Motor neuron (in vitro differentiated cells): Measurements from ENCODE around the gene NAXE. TPM values are rescaled to one million over a fixed set of nuclear protein-coding genes. Genes with fewer than 3 reads are reported as not detected.
A peak's percentile ranks its signal among the peaks of the same experiment; 100 is the strongest.
"Not testable (repeated sequence)": the region's sequence is repeated elsewhere in the genome, so short reads cannot be mapped to it uniquely, and the experiment has no call there.

Source experiments
- ATAC-seq, 8 experiments: fragments of 200-7000 bp; cut with Tn5 transposase; replicated peaks in 6 of 8; 2 replicates each; pipeline ENCODE4 v1.8.0; 2021; ENCODE audit warnings: mild to moderate bottlenecking in 8 of 8, moderate library complexity in 8 of 8
- H3K27ac ChIP-seq, 2 donors: fragments of 250-450 bp; sonication (Bioruptor Pico); 2 replicates each; pipeline ENCODE4 v1.9.0; 2021; ENCODE audit warnings: antibody characterized with exemption in 2 of 2, mild to moderate bottlenecking in 2 of 2, moderate library complexity in 1 of 2
- H3K4me1 ChIP-seq, 2 donors: fragments of 250-450 bp; sonication (Bioruptor Pico); replicated peaks in 1 of 2; 2 replicates each; pipeline ENCODE4 v1.6.1; 2021; ENCODE audit warnings: antibody characterized with exemption in 2 of 2, mild to moderate bottlenecking in 2 of 2, moderate library complexity in 1 of 2
- H3K4me3 ChIP-seq, 5 donors: fragments of 250-450 bp; sonication (Bioruptor Pico); 2 replicates each; pipeline ENCODE4 v1.9.0; 2021; ENCODE audit warnings: antibody characterized with exemption in 5 of 5, mild to moderate bottlenecking in 5 of 5, moderate library complexity in 4 of 5
- WGBS, 10 experiments: fragments of 450-650 bp; shearing (Covaris generic); methylation state at CpG; one replicate each; pipeline ENCODE4 v1.0.0; 2022; 5-methylcytosine and 5-hydroxymethylcytosine counted together
- in situ Hi-C, 9 experiments: fragments of 400-800 bp; cut with MboI; loops; one replicate each; pipeline ENCODE4 v1.15.0; 2021; ENCODE audit warnings: low sequenced_read_pairs in 9 of 9, low pct_unique_long_range_greater_than_20kb in 2 of 9; ENCODE audit not compliant: unreplicated experiment in 9 of 9
- total RNA-seq, 8 experiments: library from RNA; unstranded; fragments of 300-600 nt; gene quantifications; 2 replicates each; pipeline versions ENCODE4 v1.2.3 to v1.2.4, GENCODE V29; 2022

NAXE gene
- total RNA-seq, 8 experiments from 2014 or later, result 50.1 to 168 (median 66.6) TPM

DNA sequence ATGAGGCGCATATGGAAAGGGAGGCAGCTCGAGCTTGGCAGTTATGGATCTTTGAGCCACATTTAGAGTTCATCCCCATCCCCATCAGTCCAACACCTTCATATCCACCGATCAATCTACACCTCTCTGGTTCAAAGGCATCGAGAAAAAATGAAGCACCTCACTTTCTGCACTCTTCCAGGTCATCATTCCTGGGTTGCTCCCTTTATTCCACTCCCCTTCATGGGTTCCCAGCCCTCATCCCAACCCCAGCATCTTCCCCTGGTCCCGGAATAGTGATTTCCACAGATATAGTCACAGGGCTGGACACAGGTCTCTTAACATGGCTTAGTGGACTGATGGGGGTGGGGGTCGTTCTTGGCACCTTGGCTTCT lies 28.0 kb downstream of the NAXE start:
- Histone ChIP-seq H3K27ac (no peak overlapping the region), H3K4me3 (no peak overlapping the region), H3K4me1 (peaks cover 11 to 23% of the 10 kb centered on the region in 2 donors)
- ATAC-seq, result no peak
- 0 to 30% (median 17%) methylated on average over 1 to 3 of the region's 6 CpGs; no CpG with 5 or more reads in 3 of the 10 experiments for WGBS, 10 experiments
- in situ Hi-C loops, result loop anchor here in 3 of 9 experiments (25.0 kb wide), 2 partner anchors 182 to 232 kb away; no protein-coding TSS in a partner anchor

DNA sequence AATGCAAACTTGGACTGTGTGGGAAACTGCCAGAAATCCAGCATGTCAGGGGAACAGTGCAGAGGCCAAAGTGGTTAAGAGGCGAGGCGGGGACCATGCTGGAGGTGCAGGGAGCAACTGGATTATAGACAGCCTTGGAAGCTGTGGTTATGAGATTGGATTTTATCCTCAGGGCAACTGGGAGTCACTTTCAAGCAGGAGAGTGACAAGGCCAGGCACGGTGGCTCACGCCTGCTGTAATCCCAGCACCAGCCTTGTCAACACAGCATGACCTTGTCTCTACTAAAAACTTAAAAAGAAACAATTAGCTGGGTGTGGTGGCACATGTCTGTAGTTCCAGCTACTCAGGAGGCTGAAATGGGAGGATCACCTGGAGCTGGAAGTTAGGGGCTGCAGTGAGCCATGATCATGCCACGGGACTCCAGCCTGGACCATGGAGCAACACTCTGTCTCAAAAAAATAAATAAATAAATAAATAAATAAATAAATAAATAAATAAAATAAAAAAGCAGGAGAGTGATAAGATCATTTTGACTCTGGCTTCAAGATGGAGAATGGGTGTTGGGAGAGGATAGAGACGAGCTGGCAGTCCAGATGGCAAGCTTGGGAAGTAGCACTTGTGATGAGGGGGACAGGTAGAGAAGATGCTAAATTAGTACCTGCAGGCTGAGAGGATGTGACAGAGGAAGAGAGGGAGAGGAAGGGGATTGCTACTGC lies 31.2 kb downstream of the NAXE start:
- in situ Hi-C loops, result loop anchor here in 3 of 9 experiments (25.0 kb wide), 2 partner anchors 185 to 235 kb away; no protein-coding TSS in a partner anchor
- Histone ChIP-seq H3K4me3 (no peak overlapping the region), H3K4me1 (peaks cover 0 to 18% of the 10 kb centered on the region in 2 donors), H3K27ac (no peak overlapping the region)
- 34 to 83% (median 69%) methylated on average over 1 to 6 of the region's 6 CpGs; no CpG with 5 or more reads in 1 of the 10 experiments for WGBS, 10 experiments
- ATAC-seq, result no peak

DNA sequence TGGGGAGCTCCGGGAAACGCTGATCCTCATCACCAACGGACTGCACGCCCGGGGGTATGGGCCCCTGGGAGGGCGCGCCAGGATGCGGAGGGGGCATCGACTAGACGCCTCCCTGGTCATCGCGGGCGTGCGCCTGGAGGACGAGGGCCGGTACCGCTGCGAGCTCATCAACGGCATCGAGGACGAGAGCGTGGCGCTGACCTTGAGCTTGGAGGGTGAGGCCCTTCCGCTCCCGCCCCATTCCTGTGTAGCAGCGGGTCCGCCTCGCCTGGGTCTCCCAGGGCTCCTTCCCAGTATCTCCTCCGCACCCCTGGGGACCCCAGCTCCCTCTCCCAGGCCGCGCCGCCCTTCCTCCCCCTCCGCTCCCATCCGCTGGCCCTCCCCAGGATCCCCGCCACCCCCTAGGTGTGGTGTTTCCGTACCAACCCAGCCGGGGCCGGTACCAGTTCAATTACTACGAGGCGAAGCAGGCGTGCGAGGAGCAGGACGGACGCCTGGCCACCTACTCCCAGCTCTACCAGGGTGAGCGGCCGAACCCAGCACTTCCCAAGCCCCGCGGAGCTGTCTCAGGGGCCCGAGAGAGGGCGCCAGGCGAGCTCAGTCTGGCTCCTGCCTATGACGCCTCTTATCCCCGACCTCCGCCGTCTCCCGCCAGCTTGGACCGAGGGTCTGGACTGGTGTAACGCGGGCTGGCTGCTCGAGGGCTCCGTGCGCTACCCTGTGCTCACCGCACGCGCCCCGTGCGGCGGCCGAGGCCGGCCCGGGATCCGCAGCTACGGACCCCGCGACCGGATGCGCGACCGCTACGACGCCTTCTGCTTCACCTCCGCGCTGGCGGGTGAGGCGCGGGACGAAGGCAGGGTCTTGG lies 32.6 kb downstream of the NAXE start:
- H3K27ac ChIP-seq, result no peak overlapping the region
- in situ Hi-C loops, result loop anchor here in 3 of 9 experiments (25.0 kb wide), 2 partner anchors 187 to 237 kb away; no protein-coding TSS in a partner anchor
- ATAC-seq, result peak; percentile 68 to 89 (median 86)
- peaks cover 0 to 18% of the 10 kb centered on the region in 2 donors for H3K4me1 ChIP-seq
- WGBS, 10 experiments, result 0 to 7% (median 2%) methylated on average over 1 to 29 of the region's 87 CpGs; no CpG with 5 or more reads in 6 of the 10 experiments
- peak overlapping the region; percentile 23 to 42 (median 31) for H3K4me3 ChIP-seq

DNA sequence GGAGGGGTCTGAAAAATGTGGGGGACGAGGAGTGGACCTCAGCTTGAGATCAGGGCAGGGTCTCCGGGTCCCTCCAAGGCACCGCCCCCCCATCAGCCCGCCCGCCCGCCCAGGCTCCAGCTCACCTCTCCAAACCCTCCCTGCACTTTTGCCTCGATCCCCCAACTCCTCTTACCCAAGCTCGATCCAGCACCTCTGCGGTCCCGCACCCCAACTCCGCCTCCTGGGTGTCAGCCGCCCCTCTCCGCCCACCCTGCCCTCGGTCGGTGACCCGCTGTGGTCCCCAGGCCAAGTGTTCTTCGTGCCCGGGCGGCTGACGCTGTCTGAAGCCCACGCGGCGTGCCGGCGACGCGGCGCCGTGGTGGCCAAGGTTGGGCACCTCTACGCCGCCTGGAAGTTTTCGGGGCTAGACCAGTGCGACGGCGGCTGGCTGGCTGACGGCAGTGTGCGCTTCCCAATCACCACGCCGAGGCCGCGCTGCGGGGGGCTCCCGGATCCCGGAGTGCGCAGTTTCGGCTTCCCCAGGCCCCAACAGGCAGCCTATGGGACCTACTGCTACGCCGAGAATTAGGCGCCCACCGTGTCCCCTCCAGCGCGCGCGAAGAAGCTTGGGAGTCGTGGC lies 33.3 kb downstream of the NAXE start:
- 0 to 24% (median 2%) methylated on average over 4 to 33 of the region's 55 CpGs; no CpG with 5 or more reads in 5 of the 10 experiments for WGBS, 10 experiments
- Histone ChIP-seq H3K4me1 (peaks cover 0 to 14% of the 10 kb centered on the region in 2 donors), H3K27ac (no peak overlapping the region), H3K4me3 (peak overlapping the region; percentile 23 to 42 (median 31))
- in situ Hi-C loops, result loop anchor here in 3 of 9 experiments (25.0 kb wide), 2 partner anchors 188 to 238 kb away; no protein-coding TSS in a partner anchor
- peak in 6 of 8 experiments; percentile 1 to 20 (median 14) for ATAC-seq

DNA sequence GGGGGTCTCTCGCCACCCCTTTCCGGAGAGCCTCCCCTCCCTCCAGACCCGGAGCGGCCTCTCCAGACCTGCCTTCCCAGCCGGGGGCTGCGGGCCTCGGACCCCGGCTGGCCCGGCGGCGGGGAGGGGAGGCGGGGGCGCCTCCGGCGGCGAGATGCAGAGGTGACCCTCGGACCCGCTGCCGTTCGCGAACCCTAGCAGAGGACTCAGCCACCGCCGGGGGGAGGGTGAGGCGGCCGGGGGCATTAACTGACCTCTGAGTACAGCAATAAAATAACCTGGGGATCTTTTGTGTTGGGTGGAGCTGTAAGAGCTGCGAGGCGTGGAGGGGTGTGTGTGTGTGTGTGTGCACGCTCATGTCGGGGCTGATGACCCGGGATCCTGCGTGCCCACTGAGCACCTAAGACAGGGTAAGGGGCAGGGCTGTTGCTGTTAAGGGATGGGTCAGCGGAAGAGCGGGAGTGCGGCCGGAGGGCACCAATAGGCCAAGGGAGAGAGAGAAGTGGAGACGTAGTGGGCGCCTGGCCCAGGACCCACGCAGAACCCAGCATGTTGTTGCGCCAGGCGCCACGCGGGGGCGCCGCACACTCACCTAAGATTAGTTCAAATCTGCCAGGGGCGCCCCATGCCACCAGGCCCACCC lies 34.0 kb downstream of the NAXE start:
- Histone ChIP-seq H3K4me1 (peaks cover 0 to 14% of the 10 kb centered on the region in 2 donors), H3K4me3 (peak overlapping the region; percentile 9 to 42 (median 31)), H3K27ac (no peak overlapping the region)
- WGBS, 10 experiments, result 0 to 8% (median 1%) methylated on average over 1 to 14 of the region's 45 CpGs; no CpG with 5 or more reads in 4 of the 10 experiments
- in situ Hi-C loops, result no loop called here
- ATAC-seq, result peak; percentile 17 to 63 (median 58)

DNA sequence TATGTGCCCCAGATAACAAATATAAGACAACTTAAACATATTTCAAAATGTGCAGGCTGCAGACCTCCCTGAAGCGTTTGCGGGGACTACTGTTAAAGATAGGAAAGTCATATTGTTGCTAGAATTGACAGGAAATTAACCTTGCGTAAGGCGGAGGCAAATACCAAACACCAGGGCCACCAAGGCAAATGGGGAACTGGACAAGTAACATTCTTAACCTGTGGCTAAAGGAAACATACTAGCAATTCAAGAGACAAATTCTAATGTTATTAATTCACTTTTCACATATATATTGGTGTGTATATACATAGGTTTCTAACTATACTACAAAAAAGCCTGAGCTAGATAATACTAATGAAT lies 34.5 kb downstream of the NAXE start:
- H3K4me1 ChIP-seq, result peaks cover 0 to 14% of the 10 kb centered on the region in 2 donors
- ATAC-seq, result no peak
- no peak overlapping the region for H3K27ac ChIP-seq
- 0 to 100% (median 50%) methylated on average over 2 to 4 of the region's 4 CpGs; no CpG with 5 or more reads in 1 of the 10 experiments for WGBS, 10 experiments
- peak overlapping the region in 2 of 5 donors; percentile 34 to 42 for H3K4me3 ChIP-seq
- in situ Hi-C loops, result no loop called here

DNA sequence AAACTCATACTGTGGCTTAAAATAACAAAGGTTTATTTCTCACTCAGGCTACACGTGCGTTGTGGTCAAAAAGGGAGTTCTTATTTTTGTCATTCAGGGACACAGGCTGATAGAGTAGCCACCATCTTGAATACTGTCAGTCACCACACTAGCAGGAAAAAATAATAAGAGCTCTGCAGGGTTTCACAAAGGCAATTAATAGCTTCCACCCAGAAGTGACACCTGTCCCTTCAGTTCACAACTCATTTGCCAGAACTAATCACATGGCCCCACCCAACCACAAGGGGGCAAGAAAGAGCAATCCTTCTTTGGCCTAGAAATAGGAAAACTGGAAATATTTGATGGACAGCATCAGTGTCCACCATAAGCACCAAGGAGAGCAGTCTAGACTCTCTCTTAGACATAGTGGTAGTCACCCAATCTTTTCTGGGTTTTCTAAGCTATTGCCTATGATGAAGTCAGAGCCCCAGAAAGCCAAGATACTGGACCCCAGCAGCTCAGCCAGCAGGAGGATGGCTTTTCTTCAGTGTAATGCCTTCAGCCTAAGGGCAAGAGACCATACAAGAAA lies 35.8 kb downstream of the NAXE start:
- Histone ChIP-seq H3K4me1 (peaks cover 0 to 14% of the 10 kb centered on the region in 2 donors), H3K27ac (no peak overlapping the region), H3K4me3 (no peak overlapping the region)
- peak in 3 of 8 experiments; percentile 12 to 50 (median 27) for ATAC-seq
- in situ Hi-C loops, result no loop called here
- WGBS, 10 experiments, result 50 to 100% (median 91%) methylated on average over 2 of the region's 2 CpGs; no CpG with 5 or more reads in 3 of the 10 experiments

DNA sequence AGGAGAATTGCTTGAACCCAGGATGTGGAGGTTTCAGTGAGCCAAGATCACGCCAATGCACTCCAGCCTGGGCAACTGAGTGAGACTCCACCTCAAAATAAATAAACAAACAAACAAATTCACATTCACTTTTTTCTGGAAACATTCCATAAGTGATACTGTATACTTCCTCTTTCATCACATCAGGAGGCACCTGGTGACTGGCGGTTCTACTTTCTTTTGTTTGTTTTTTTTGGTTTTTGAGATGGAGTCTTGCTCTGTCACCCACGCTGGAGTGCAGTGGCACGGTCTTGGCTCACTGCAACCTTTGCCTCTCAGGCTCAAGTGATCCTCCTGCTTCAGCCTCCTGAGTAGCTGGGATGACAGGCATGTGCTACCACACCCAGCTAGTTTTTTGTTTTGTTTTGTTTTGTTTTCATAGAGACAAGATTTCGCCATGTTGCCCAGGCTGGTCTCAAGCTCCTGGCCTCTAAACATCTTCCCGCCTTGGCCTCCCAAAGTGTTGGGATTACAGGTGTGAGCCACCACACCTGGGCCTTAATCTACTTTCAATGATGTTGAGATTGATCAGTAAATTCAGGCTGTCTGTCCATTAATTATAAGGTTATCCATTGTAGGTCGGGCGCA lies 38.4 kb downstream of the NAXE start:
- no peak overlapping the region for H3K27ac ChIP-seq
- WGBS, 10 experiments, result 41 to 100% (median 78%) methylated on average over 1 to 8 of the region's 8 CpGs; no CpG with 5 or more reads in 1 of the 10 experiments
- H3K4me1 ChIP-seq, result peaks cover 0 to 8% of the 10 kb centered on the region in 2 donors
- H3K4me3 ChIP-seq, result no peak overlapping the region
- in situ Hi-C loops, result no loop called here
- no peak for ATAC-seq

DNA sequence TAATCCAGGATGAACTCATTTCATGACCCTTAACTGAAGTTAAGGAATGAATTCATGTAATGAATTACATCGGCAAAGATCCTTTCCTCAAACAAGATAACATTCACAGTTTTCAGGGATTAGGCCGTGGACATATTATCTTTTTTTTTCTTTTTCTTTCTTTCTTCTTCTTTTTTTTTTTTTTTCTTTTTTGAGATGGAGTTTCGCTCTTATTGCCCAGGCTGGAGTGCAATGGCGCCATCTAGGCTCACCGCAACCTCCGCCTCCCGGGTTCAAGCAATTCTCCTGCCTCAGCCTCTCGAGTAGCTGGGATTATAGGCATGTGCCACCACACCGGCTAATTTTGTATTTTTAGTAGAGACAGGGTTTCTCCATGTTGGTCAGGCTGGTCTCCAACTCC lies 39.6 kb downstream of the NAXE start:
- H3K4me3 ChIP-seq, H3K27ac ChIP-seq, in situ Hi-C loops, ATAC-seq, H3K4me1 ChIP-seq: not testable (repeated sequence)
- 15 to 67% (median 52%) methylated on average over 2 to 9 of the region's 9 CpGs for WGBS, 10 experiments

DNA sequence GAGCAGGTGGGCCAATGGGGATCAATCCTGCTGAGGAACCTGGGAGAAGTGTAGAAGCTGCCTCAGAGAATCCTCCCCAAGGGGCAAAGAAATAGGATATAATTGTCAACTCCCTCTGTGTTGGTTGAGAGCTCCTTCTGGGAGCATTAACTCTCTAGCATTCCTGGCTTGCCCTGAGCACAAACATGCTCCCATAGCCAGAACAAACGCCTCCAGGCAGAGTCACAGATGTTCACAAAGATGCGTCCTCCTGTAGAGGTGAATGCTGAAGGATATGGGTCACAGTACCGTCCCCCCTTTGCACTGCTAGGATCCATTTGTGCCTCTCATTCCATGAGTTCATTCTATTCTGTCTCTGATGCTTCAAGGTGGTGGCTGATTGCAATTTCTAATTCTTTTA lies 40.8 kb downstream of the NAXE start:
- H3K27ac ChIP-seq, result no peak overlapping the region
- no peaks in the 10 kb centered on the region for H3K4me1 ChIP-seq
- in situ Hi-C loops, result no loop called here
- no peak for ATAC-seq
- 13 to 80% (median 48%) methylated on average over 1 to 3 of the region's 3 CpGs; no CpG with 5 or more reads in 2 of the 10 experiments for WGBS, 10 experiments
- H3K4me3 ChIP-seq, result no peak overlapping the region

DNA sequence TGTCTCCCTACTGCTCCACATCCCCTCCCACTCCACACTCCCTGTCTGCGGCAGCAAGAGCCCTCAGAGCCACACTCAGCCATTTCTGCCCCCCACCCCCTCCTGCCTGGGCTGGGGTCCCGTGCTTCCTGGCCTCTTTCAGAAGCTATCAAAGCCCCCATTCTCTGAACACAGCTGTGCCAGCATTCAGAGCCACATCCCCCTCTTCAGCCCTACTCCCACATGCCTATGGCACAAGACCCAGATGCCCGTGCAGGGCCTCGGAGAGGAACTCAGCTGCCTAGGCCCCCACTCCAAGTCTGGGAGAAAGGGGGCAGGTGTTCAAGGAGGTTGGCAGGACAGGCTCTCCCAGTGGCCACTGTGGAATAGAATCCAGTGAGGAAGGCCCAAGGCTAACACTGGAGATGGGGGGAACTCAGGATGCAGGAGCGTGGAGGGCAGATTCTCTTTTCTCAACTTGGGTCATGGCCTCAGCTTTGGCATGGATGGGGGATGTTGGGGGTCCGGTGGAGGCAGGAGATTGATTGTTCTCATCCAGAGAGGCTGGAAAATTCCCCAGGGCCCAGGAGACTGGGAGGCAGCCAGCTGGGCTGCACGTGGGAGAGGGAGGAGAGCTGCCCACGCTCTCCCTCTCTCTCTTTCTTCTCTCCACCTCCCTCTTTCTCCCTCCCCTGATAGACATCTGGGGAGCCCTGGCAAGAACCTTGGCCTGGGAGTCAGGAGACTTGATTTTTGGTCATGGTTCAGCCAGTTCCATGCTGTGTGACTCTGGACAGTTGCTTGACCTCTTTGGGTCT lies 46.8 kb downstream of the NAXE start:
- Histone ChIP-seq H3K4me1 (peaks cover 20% of the 10 kb centered on the region in 2 donors), H3K27ac (no peak overlapping the region), H3K4me3 (no peak overlapping the region)
- in situ Hi-C loops, result no loop called here
- ATAC-seq, result peak in 2 of 8 experiments; percentile 22 to 39
- 0 to 80% (median 43%) methylated on average over 1 to 5 of the region's 8 CpGs; no CpG with 5 or more reads in 4 of the 10 experiments for WGBS, 10 experiments
